Liver (tissue), 9 donors: ENCODE data around the gene TAOK2. TPM values are rescaled to one million over a fixed set of nuclear protein-coding genes. Genes with fewer than 3 reads are reported as not detected.

Experiments
- DNase-seq: peaks from one replicate; pipeline ENCODE4 v3.0.0-alpha.2; 2017; ENCODE audit warnings: low spot score
- H3K27ac ChIP-seq, 2 donors: one replicate each; pipeline ENCODE4 v1.7.0; 2013; ENCODE audit warnings: inconsistent platforms in 2 of 2, low read length in 2 of 2, control low read depth in 1 of 2, low read depth in 1 of 2, mild to moderate bottlenecking in 1 of 2
- H3K27me3 ChIP-seq, 4 donors: one replicate each; pipeline versions ENCODE4 v1.6.1 to v1.7.0; 2013; ENCODE audit warnings: low read length in 3 of 4, inconsistent platforms in 1 of 4, mild to moderate bottlenecking in 1 of 4, moderate library complexity in 1 of 4; ENCODE audit not compliant: control insufficient read depth in 4 of 4, insufficient read depth in 4 of 4
- H3K36me3 ChIP-seq, 4 donors: one replicate each; pipeline versions ENCODE4 v1.6.1 to v1.7.0; 2013; ENCODE audit warnings: low read length in 3 of 4, mild to moderate bottlenecking in 3 of 4, low read depth in 1 of 4, moderate library complexity in 1 of 4; ENCODE audit not compliant: control insufficient read depth in 4 of 4, insufficient read depth in 3 of 4
- H3K4me1 ChIP-seq, 4 donors: one replicate each; pipeline versions ENCODE4 v1.6.1 to v1.7.0; 2013; ENCODE audit warnings: low read length in 3 of 4, mild to moderate bottlenecking in 3 of 4, moderate library complexity in 1 of 4; ENCODE audit not compliant: control insufficient read depth in 4 of 4, insufficient read depth in 4 of 4
- H3K4me3 ChIP-seq, 3 donors: one replicate each; pipeline versions ENCODE4 v1.6.1 to v1.7.0; 2013; ENCODE audit warnings: low read length in 3 of 3, control low read depth in 1 of 3, low read depth in 1 of 3, mild to moderate bottlenecking in 1 of 3
- H3K9ac ChIP-seq, 2 donors: one replicate each; pipeline ENCODE4 v1.7.0; 2013; ENCODE audit warnings: low read length in 2 of 2, mild to moderate bottlenecking in 2 of 2, moderate library complexity in 2 of 2, control low read depth in 1 of 2, low read depth in 1 of 2
- H3K9me3 ChIP-seq, 4 donors: one replicate each; pipeline versions ENCODE4 v1.6.1 to v1.7.0; 2013; ENCODE audit warnings: low read length in 3 of 4; ENCODE audit not compliant: control insufficient read depth in 4 of 4
- EGR1 ChIP-seq, 2 donors: IDR thresholded peaks; 2 replicates each; pipeline ENCODE4 v1.6.1; 2016 to 2018; ENCODE audit warnings: antibody characterized with exemption in 2 of 2, low read depth in 2 of 2
- FOXA1 ChIP-seq: IDR thresholded peaks from 2 replicates; pipeline ENCODE4 v1.6.1; 2016; ENCODE audit warnings: antibody characterized with exemption
- FOXA2 ChIP-seq: IDR thresholded peaks from 2 replicates; pipeline ENCODE4 v1.6.1; 2016; ENCODE audit warnings: antibody characterized with exemption
- GABPA ChIP-seq, 2 donors: IDR thresholded peaks in 1 of 2; conservative IDR thresholded peaks in 1 of 2; 2 replicates each; pipeline ENCODE4 v1.6.1; 2016; ENCODE audit warnings: antibody characterized with exemption in 2 of 2, mild to moderate bottlenecking in 1 of 2, moderate library complexity in 1 of 2
- HNF4A ChIP-seq, 2 donors: conservative IDR thresholded peaks; 2 replicates each; pipeline ENCODE4 v1.6.1; 2016; ENCODE audit warnings: antibody characterized with exemption in 2 of 2, mild to moderate bottlenecking in 2 of 2
- HNF4G ChIP-seq: IDR thresholded peaks from 2 replicates; pipeline ENCODE4 v1.6.1; 2016; ENCODE audit warnings: antibody characterized with exemption
- JUND ChIP-seq, 2 donors: IDR thresholded peaks; 2 replicates each; pipeline ENCODE4 v1.6.1; 2016; ENCODE audit warnings: antibody characterized with exemption in 2 of 2
- RAD21 ChIP-seq, 2 donors: IDR thresholded peaks; 2 replicates each; pipeline ENCODE4 v1.6.1; 2016; ENCODE audit warnings: antibody characterized with exemption in 2 of 2, mild to moderate bottlenecking in 2 of 2
- RXRA ChIP-seq, 2 donors: IDR thresholded peaks; 2 replicates each; pipeline ENCODE4 v1.6.1; 2017 to 2018; ENCODE audit warnings: antibody characterized with exemption in 2 of 2, mild to moderate bottlenecking in 1 of 2
- SP1 ChIP-seq: IDR thresholded peaks from 2 replicates; pipeline ENCODE4 v1.6.1; 2018; ENCODE audit warnings: antibody characterized with exemption, mild to moderate bottlenecking
- TAF1 ChIP-seq: conservative IDR thresholded peaks from 2 replicates; pipeline ENCODE4 v1.6.1; 2016; ENCODE audit warnings: antibody characterized with exemption, mild to moderate bottlenecking
- YY1 ChIP-seq: IDR thresholded peaks from 2 replicates; pipeline ENCODE4 v1.6.1; 2016; ENCODE audit warnings: antibody characterized with exemption, mild to moderate bottlenecking
- WGBS: extraction: QIAGEN DNeasy Blood & Tissue Kit; methylation state at CpG from one replicate; pipeline ENCODE4 v1.1.7; 2013; 5-methylcytosine and 5-hydroxymethylcytosine counted together
- polyA plus RNA-seq, 2 donors: library from polyadenylated mRNA; stranded (reverse) in 1 of 2; unstranded in 1 of 2; fragments of 200-250 nt in 1 of 2; fragments of >200 nt in 1 of 2; fragmentation: Nextera tagmentation in 1 of 2; extraction: Ambion mirVana in 1 of 2; gene quantifications; one replicate each; pipeline versions ENCODE4 v1.2.1 to v1.2.3, GENCODE V29; 2013 to 2015
- total RNA-seq, 2 donors: library from RNA; depleted of rRNA; stranded (reverse); fragments of >200 nt; gene quantifications; one replicate each; pipeline ENCODE4 v1.2.3, GENCODE V29; 2014
- TF ChIP-seq, protein P1 (sequence below): IDR thresholded peaks from 2 replicates; pipeline ENCODE4 v1.6.1; 2016; ENCODE audit warnings: antibody characterized with exemption
- TF ChIP-seq, protein P2 (sequence below): IDR thresholded peaks from 2 replicates; pipeline ENCODE4 v1.6.1; 2016; ENCODE audit warnings: antibody characterized with exemption, mild to moderate bottlenecking
- TF ChIP-seq, protein P3 (sequence below): IDR thresholded peaks from 2 replicates; pipeline ENCODE4 v1.6.1; 2016; ENCODE audit warnings: antibody characterized with exemption
- TF ChIP-seq, protein P4 (sequence below): fragments of 150-350 bp; IDR thresholded peaks from 2 replicates; pipeline ENCODE4 v1.5.1; 2017; ENCODE audit warnings: improper control_type of control experiment, low read depth, low read length; ENCODE audit not compliant: missing input control
- TF ChIP-seq, protein P5 (sequence below): IDR thresholded peaks from 2 replicates; pipeline ENCODE4 v1.6.1; 2016; ENCODE audit warnings: antibody characterized with exemption
- donor health status: healthy.
- donor health status: healthy.
- donor health status: healthy.
- donor health status: healthy.
- donor health status: healthy.

The TAOK2 gene
- total and polyA plus RNA-seq, 4 donors = 2.2 to 27.9 (median 16.0) TPM

DNA sequence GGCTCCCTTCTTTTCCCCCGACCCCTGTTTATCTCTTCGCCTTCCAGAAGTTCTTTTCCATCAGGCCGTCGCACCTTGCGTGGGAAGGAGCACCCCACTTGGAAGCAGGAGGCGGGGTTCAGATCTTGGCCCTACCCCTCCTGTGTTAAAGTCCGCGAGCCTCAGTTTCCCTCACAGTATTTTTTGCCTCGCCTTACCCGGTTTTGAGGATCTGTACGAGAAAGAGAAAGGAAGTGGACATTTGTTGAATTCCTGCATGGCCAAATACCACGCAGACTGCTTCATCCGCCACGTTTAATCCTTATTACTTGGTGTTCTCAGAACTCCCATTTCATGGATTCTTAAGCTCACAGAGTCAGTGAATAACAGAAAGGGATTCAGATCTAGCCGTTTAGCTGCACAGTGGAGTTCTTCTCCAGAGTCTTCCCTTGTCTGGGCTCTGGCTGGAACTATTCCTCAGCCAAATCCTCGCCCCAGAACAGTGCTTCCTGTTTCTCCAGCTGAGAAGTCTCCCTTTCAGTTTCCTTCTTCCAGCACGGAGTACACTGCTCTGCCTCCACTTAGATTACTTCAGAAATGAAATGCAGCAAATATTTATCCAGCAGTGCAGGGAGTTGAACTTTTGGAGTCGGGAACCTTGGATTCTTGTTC lies 11.2 kb upstream of the TAOK2 start:
- Histone ChIP-seq H3K9ac (peak overlapping the region; percentile 78 to 90), H3K36me3 (no peaks in the 10 kb centered on the region), H3K27me3 (no peaks in the 10 kb centered on the region), H3K4me3 (peak overlapping the region; percentile 74 to 90 (median 81)), H3K27ac (peak overlapping the region; percentile 65 to 86), H3K9me3 (no peaks in the 10 kb centered on the region), H3K4me1 (peaks cover 2 to 22% (median 13%) of the 10 kb centered on the region in 4 donors)
- whole genome bisulfite sequencing = 7% methylated on average over 18 of the region's 18 CpGs
- DNase-seq = no peak
- TF ChIP-seq, protein P1, sequence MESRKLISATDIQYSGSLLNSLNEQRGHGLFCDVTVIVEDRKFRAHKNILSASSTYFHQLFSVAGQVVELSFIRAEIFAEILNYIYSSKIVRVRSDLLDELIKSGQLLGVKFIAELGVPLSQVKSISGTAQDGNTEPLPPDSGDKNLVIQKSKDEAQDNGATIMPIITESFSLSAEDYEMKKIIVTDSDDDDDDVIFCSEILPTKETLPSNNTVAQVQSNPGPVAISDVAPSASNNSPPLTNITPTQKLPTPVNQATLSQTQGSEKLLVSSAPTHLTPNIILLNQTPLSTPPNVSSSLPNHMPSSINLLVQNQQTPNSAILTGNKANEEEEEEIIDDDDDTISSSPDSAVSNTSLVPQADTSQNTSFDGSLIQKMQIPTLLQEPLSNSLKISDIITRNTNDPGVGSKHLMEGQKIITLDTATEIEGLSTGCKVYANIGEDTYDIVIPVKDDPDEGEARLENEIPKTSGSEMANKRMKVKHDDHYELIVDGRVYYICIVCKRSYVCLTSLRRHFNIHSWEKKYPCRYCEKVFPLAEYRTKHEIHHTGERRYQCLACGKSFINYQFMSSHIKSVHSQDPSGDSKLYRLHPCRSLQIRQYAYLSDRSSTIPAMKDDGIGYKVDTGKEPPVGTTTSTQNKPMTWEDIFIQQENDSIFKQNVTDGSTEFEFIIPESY = no peak
- no peak for TF ChIP-seq SP1
- TF ChIP-seq, protein P2, sequence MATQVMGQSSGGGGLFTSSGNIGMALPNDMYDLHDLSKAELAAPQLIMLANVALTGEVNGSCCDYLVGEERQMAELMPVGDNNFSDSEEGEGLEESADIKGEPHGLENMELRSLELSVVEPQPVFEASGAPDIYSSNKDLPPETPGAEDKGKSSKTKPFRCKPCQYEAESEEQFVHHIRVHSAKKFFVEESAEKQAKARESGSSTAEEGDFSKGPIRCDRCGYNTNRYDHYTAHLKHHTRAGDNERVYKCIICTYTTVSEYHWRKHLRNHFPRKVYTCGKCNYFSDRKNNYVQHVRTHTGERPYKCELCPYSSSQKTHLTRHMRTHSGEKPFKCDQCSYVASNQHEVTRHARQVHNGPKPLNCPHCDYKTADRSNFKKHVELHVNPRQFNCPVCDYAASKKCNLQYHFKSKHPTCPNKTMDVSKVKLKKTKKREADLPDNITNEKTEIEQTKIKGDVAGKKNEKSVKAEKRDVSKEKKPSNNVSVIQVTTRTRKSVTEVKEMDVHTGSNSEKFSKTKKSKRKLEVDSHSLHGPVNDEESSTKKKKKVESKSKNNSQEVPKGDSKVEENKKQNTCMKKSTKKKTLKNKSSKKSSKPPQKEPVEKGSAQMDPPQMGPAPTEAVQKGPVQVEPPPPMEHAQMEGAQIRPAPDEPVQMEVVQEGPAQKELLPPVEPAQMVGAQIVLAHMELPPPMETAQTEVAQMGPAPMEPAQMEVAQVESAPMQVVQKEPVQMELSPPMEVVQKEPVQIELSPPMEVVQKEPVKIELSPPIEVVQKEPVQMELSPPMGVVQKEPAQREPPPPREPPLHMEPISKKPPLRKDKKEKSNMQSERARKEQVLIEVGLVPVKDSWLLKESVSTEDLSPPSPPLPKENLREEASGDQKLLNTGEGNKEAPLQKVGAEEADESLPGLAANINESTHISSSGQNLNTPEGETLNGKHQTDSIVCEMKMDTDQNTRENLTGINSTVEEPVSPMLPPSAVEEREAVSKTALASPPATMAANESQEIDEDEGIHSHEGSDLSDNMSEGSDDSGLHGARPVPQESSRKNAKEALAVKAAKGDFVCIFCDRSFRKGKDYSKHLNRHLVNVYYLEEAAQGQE = peak; percentile 23
- TF ChIP-seq EGR1 (IDR thresholded peaks at IDR 0.05; ENCODE audit: low read depth in 2 of 2) = no peak
- no peak for TF ChIP-seq RAD21 (IDR thresholded peaks at IDR 0.05)
- no peak for TF ChIP-seq TAF1
- TF ChIP-seq FOXA2 = no peak
- TF ChIP-seq FOXA1 = no peak
- peak; percentile 31 for TF ChIP-seq YY1
- no peak for TF ChIP-seq GABPA (IDR thresholded peaks at IDR 0.05 in 1 of 2, conservative IDR thresholded peaks at IDR 0.05 in 1 of 2)
- TF ChIP-seq RXRA (IDR thresholded peaks at IDR 0.05) = no peak
- peak in 1 of 2 donors; percentile 8 for TF ChIP-seq HNF4A (conservative IDR thresholded peaks at IDR 0.05)
- TF ChIP-seq, protein P3, sequence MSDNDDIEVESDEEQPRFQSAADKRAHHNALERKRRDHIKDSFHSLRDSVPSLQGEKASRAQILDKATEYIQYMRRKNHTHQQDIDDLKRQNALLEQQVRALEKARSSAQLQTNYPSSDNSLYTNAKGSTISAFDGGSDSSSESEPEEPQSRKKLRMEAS = no peak
- TF ChIP-seq JUND (IDR thresholded peaks at IDR 0.05) = no peak
- no peak for TF ChIP-seq HNF4G
- TF ChIP-seq, protein P4, sequence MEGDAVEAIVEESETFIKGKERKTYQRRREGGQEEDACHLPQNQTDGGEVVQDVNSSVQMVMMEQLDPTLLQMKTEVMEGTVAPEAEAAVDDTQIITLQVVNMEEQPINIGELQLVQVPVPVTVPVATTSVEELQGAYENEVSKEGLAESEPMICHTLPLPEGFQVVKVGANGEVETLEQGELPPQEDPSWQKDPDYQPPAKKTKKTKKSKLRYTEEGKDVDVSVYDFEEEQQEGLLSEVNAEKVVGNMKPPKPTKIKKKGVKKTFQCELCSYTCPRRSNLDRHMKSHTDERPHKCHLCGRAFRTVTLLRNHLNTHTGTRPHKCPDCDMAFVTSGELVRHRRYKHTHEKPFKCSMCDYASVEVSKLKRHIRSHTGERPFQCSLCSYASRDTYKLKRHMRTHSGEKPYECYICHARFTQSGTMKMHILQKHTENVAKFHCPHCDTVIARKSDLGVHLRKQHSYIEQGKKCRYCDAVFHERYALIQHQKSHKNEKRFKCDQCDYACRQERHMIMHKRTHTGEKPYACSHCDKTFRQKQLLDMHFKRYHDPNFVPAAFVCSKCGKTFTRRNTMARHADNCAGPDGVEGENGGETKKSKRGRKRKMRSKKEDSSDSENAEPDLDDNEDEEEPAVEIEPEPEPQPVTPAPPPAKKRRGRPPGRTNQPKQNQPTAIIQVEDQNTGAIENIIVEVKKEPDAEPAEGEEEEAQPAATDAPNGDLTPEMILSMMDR = no peak
- TF ChIP-seq, protein P5, sequence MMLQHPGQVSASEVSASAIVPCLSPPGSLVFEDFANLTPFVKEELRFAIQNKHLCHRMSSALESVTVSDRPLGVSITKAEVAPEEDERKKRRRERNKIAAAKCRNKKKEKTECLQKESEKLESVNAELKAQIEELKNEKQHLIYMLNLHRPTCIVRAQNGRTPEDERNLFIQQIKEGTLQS = no peak
